Midbrain (tissue), 1 donor: ENCODE measurements around the gene ILK.

Source experiments
- DNase-seq: peaks from one replicate; lab custom pipeline; 2025; lab: John Stamatoyannopoulos, UW

Gene ILK

DNA sequence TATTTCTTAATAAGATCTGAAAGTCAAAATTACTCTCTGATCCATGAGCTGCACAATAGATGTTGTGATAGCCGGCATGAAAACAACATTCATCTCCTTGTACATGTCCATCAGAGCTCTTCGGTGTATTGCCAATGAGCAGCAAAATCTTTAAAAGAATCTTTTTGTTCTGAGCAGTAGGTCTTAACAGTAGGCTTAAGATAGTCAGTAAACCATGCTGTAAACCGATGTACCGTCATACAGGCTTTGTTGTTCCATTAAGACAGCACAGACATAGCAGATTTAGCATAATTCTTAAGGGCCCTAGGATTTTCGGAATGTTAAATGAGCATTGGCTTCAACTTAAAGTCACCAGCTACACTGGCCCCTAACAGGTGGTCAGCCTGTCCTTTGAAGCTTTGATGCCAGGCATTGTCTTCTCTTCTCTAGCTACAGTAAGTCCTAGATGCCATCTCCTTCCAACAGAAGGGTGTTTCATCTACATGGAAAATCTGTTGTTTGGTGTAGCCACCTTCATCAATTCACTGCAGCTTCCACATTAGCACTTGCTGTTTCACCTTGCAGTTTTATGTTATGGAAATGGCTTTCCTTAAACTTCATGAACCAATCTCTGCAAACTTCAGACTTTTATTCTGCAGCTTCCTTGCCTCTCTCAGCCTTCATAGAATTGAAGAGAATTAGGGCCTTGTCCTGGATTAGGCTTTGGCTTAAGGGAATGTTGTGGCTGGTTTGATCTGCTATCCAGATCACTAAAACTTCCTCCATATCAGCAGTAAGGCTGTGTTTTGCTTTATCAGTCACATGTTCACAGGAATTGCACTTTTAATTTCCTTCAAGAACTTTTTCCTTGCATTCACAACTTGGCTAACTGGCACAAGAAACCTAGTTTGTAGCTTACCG, 28.5 kb upstream of the ILK start:
- DNase-seq, result peak; percentile 25

GRCh38 chr11:6576471-6577373, 26.9 kb upstream of the ILK start:
- peak; percentile 92 for DNase-seq

- no peak for DNase-seq
Observed at GRCh38 chr11:6578134-6578533, 25.4 kb upstream of the ILK start.

DNA sequence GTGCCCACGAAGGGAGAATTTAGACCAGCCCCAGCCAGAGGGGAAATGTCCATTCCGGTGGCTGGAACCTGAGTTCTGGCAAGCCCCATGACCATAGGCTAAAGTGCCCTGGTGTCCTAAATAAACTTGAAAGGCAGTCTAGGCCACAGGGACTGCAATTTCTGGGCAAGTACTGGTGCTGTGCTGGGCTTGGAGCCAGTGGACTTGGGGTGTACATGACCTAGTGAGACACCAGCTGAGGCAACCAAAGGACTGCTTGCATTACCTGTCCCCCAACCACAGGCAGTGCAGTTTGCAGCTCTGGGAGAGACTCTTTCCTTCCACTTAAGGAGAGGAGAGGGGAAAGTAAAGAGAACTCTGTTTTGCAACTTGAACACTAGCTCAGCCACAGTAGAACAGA, 23.9 kb upstream of the ILK start:
- DNase-seq, result no peak

DNA sequence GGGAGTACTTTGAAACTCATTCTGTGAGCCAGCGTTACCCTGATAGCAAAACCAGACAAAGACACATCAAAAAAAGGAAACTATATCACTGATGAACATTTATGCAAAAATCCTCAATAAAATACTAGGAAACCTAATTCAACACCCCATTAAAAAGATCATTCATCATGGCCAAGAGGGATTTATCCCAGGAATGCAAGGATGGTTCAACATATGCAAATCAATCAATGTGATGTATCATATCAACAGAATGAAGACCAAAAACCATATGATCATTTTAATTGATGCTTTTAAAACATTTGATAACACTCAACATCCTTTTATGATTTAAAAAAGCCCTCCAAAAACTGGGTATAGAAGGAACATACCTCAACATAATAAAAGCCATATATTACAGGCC, 20.0 kb upstream of the ILK start:
- DNase-seq, result no peak

GRCh38 chr11:6584528-6584927, 19.0 kb upstream of the ILK start:
- DNase-seq, result no peak

DNA sequence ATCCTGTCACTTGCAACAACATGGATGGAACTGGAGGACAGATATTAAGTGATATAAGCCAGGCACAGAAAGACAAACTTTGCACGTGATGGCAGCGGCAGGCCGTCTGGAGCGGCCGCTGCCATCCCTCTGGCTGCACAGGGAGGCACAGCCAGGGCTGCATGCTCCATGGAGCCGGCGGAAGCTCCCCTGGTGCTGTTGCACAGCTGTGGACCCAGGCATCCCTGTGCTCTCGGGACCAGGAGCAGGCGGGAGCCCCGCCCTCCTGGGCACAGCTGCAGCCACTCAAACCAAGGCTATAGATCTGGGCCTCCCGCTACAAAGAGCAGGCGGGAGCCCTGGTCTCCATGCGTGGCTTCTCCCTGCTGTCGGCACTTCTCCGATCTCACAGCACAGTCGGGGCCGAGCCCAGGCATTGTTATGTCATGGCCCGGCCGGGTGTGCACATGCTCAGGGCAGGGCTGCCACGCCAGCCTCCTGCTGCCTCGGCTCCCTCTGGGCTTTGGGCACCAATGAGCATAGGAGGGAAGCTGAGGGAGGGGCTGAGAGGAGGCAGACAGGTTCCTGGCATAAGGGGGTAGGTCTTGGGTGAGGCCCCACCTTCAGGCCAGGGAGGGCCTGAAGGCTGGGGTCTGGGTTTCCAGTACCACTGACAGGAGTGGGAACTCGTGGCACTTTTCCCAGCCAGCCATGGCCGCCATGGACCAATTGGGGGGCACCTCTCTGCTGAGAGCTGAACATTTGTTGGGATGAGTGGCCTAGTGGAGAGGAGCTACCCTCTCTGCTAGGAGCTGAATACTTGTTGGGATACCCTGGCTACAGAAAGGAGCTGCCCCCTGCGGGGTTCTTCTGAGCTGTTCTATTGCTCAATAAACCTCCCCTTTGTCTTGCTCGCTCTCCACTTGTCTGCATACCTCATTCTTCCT, 16.9 kb upstream of the ILK start:
- no peak for DNase-seq

GRCh38 chr11:6587360-6587953, 16.1 kb upstream of the ILK start:
- peak; percentile 27 for DNase-seq

DNA sequence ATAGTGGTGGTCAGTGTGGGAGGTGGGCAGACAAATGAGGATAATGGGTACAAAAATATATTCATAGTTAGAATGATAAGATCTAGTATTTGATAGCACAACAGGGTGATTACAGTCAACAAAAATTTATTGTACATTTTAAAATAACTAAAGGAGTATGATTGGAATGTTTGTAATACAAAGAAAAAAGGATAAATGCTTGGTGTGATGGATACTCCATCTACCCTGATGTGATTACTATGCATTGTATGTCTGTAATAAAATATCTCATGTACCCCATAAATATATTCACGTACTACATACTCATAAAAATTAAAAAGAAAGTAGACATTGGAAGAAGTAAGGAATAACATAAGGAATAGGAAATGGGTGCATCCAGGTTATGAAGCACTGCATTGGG, 15.6 kb upstream of the ILK start:
- DNase-seq, result no peak

DNA sequence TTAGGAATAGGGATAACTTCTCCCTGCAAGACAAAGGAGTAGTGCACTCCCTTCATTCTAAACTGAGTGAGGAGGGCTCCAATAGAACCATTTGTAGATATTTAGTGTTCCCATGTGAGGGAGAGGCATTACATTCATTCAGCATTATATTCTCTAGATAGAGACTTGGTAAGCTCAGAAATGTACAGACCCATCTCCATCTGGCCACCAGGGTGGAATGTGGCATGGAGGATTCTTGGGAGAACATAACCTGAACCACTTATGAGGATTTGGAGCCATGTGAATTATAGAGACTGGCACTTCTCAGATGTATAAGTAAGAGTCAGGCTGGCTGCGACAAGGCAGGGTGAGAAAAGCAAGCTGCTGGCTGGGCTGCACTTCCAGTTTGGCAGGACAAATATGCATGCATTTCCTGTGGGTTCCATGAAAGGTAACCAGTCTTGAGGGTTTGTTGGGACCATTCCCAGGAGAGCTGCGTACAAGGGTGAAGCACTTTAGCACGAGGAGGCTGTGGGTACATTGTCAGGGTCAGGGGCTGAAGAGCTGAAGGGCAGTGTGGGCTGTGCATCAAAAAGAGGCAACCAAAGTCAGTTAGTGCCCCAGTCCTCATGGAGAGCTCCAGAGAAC, 9.3 kb upstream of the ILK start:
- no peak for DNase-seq

GRCh38 chr11:6596239-6596877, 7.2 kb upstream of the ILK start:
- DNase-seq, result peak; percentile 58

GRCh38 chr11:6598555-6598954, 5.0 kb upstream of the ILK start:
- DNase-seq, result no peak

- DNase-seq, result no peak
Observed at GRCh38 chr11:6599449-6599848, 4.1 kb upstream of the ILK start.

DNA sequence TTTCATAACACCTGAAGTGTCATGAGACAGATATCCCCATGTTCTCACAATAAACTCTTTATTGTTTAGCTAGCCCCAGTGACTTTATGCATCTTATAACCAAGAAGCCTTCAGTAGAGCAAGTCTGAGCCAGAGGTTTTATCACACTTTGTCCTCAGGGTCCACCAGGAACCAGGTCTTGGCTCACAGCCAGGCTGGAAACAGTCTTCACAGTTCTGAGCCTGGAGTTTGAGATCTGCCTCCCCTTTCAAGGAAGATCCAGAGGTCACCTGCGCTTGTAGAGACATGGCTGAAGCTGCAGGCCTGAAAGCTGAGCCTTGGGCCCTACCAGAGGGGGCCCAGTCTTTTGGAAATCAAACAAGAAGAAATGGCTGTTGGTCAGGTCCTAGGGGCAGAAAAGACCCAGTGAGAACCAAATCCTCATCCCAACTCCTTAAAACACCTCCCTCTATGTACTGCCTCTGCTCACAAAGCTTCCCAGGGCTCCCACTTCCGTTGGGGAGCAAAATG, 3.6 kb upstream of the ILK start:
- no peak for DNase-seq

DNA sequence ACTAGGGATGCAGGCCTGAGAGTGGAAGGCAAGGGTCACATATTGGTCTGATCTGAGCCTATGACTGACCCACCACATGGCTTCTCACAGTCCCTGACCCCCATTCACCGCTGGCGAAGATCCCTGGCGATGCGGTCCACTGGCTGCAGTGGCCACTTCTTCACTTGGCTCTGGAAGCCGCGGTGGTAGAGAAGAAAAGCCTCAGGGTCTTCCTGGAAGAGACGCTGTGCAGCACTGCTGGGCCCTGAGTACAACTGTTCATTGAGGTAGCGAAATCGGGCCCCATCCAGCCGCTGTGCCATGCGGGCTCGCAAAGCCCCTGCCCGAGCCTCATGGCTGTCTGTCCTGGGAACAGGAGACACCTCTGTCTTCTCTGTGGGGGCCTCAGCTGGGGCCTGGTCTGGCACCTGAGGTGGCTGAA, 2.5 kb upstream of the ILK start:
- DNase-seq, result no peak

DNA sequence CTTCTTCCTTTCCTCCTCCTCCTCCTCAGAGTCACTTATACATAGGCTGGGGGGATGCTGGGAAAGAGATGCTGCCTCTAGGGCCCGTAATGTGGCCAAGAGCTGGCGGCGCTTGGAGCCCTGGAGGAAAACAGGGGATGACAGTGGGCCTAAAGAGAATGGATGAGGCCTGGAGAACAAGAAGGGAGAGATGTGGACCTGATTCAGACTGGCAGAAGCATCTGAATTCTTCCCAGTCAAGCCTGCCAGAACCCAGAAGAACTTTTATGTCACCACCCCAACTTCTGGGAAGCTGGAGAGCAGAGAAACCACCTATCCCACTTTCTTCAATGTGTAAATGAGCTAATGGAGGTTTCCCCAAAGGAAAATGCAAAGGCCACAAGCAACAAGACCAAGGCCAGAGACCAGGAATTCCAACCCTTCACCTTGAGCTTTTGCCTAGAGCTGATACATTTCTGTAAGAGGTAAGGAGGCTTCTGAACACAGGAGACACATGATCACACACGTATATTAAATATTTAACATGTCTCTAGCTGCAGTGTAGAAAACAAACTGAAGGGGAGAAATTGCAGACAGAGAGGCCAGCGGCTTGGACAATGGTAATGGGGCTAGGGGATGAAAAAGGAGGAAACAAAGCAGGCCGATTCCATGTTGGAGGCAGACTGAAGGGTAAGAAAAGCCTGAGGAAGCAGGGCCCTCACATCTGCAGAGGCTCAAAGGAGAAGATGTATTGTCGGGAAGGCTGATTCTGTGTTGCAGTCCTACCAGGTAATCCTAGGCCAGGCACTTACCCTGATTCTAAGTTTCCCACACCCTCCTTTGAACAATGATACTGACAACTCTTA, 1.3 kb upstream of the ILK start:
- DNase-seq, result no peak

DNA sequence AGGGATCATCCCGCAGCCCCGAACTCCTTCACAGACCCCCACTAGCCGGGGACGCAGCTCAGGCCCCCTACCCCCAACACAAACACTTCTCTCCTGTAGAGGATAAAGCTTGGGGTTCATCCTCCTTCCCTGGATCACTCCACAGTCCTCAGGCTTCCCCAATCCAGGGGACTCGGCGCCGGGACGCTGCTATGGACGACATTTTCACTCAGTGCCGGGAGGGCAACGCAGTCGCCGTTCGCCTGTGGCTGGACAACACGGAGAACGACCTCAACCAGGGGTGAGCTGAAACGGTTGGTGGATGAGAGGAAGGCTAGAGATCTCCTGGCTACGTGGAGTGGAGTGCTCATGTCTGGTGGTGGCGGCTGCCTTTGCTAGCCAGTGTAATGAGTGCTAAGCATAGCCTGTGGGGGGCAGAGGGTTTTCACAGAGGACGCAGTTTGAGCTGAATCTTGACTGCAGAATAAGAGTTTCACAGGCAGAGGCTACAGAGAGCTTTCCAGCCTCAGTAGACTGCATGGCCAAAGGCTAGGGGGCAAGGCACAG, 580 bp downstream of the ILK start:
- DNase-seq, result peak; percentile 66

- DNase-seq, result no peak
Observed at GRCh38 chr11:6604790-6605189, 1.2 kb downstream of the ILK start.
